CD14-positive monocyte (primary cell): Measurements from ENCODE around the gene LRRC7. TPM values are rescaled to one million over a fixed set of nuclear protein-coding genes. Genes with fewer than 3 reads are reported as not detected.

ENCODE experiments used
- DNase-seq, 3 donors: peaks; one replicate each; pipeline ENCODE4 v3.0.0-alpha.2; 2011 to 2022
- H2AFZ ChIP-seq: 2 replicates; pipeline ENCODE4 v1.6.0; 2012; ENCODE audit warnings: mild to moderate bottlenecking, low read depth, low read length, inconsistent platforms; ENCODE audit not compliant: insufficient read depth, poor library complexity, severe bottlenecking
- H3K27ac ChIP-seq, 2 donors: 1 replicate in 1 of 2; 2 replicates in 1 of 2; pipeline ENCODE4 v1.5.1; 2012 to 2013; ENCODE audit warnings: low read length in 2 of 2, control low read depth in 1 of 2, inconsistent platforms in 1 of 2, low read depth in 1 of 2, mild to moderate bottlenecking in 1 of 2
- H3K27me3 ChIP-seq, 2 donors: one replicate each; pipeline versions ENCODE4 v1.6.0 to v1.6.1; 2011 to 2013; ENCODE audit warnings: low read length in 2 of 2; ENCODE audit not compliant: control insufficient read depth in 2 of 2, insufficient read depth in 2 of 2
- H3K36me3 ChIP-seq, 2 donors: replicated peaks in 1 of 2; 1 replicate in 1 of 2; 2 replicates in 1 of 2; pipeline versions ENCODE4 v1.5.1 to v1.6.1; 2012 to 2013; ENCODE audit warnings: low read length in 2 of 2, control low read depth in 1 of 2, inconsistent platforms in 1 of 2, mild to moderate bottlenecking in 1 of 2; ENCODE audit not compliant: insufficient read depth in 2 of 2, control insufficient read depth in 1 of 2
- H3K4me1 ChIP-seq, 2 donors: 1 replicate in 1 of 2; 2 replicates in 1 of 2; pipeline versions ENCODE4 v1.5.1 to v1.6.1; 2012 to 2013; ENCODE audit warnings: low read length in 2 of 2, control low read depth in 1 of 2, inconsistent platforms in 1 of 2, mild to moderate bottlenecking in 1 of 2, moderate library complexity in 1 of 2; ENCODE audit not compliant: insufficient read depth in 2 of 2, control insufficient read depth in 1 of 2
- H3K4me2 ChIP-seq: replicated peaks from 2 replicates; pipeline ENCODE3; 2012; ENCODE audit warnings: low read length, moderate library complexity, mild to moderate bottlenecking; ENCODE audit not compliant: poor library complexity, severe bottlenecking; ENCODE audit errors: extremely low read depth
- H3K4me3 ChIP-seq, 3 experiments: fragments of 200-600 bp in 1 of 3; sonication (generic) in 1 of 3; replicated peaks in 1 of 3; 1 replicate in 2 of 3; 2 replicates in 1 of 3; pipeline ENCODE4 v1.5.1; 2011 to 2013; ENCODE audit warnings: low read length in 3 of 3, mild to moderate bottlenecking in 3 of 3, control low read depth in 2 of 3, low read depth in 2 of 3, inconsistent platforms in 1 of 3, moderate library complexity in 1 of 3
- H3K79me2 ChIP-seq: 2 replicates; pipeline ENCODE4 v1.6.0; 2012; ENCODE audit warnings: mild to moderate bottlenecking, control low read depth, inconsistent platforms, low read length, moderate library complexity; ENCODE audit not compliant: insufficient read depth
- H3K9ac ChIP-seq: 2 replicates; pipeline ENCODE4 v1.6.0; 2017; ENCODE audit warnings: low read length, mild to moderate bottlenecking; ENCODE audit not compliant: insufficient read depth, poor library complexity, severe bottlenecking
- H3K9me3 ChIP-seq, 2 donors: replicated peaks in 1 of 2; 1 replicate in 1 of 2; 2 replicates in 1 of 2; pipeline versions ENCODE4 v1.5.1 to v1.6.1; 2012 to 2013; ENCODE audit warnings: low read length in 2 of 2, control low read depth in 1 of 2; ENCODE audit not compliant: control insufficient read depth in 1 of 2, insufficient read depth in 1 of 2
- H4K20me1 ChIP-seq: 2 replicates; pipeline ENCODE4 v1.6.0; 2012; ENCODE audit warnings: mild to moderate bottlenecking, low read length, control low read depth, moderate library complexity; ENCODE audit not compliant: insufficient read depth
- H3K27ac Mint-ChIP-seq, 7 donors: one replicate each; pipeline ENCODE4 v1.8.0; 2020; ENCODE audit warnings: mild to moderate bottlenecking in 7 of 7, mixed read lengths in 7 of 7, moderate library complexity in 6 of 7, inconsistent platforms in 2 of 7
- H3K27me3 Mint-ChIP-seq, 3 donors: one replicate each; pipeline ENCODE4 v1.8.0; 2021 to 2022; ENCODE audit warnings: low read depth in 3 of 3, mild to moderate bottlenecking in 3 of 3, mixed read lengths in 3 of 3, moderate library complexity in 3 of 3, inconsistent platforms in 1 of 3
- H3K36me3 Mint-ChIP-seq, 2 donors: one replicate each; pipeline ENCODE4 v1.8.0; 2020; ENCODE audit warnings: mixed read lengths in 2 of 2, inconsistent platforms in 1 of 2, mild to moderate bottlenecking in 1 of 2
- H3K4me1 Mint-ChIP-seq: one replicate; pipeline ENCODE4 v1.8.0; 2020; ENCODE audit warnings: mild to moderate bottlenecking, mixed read lengths
- H3K4me3 Mint-ChIP-seq, 2 donors: one replicate each; pipeline ENCODE4 v1.8.0; 2020; ENCODE audit warnings: mild to moderate bottlenecking in 2 of 2, mixed read lengths in 2 of 2, moderate library complexity in 1 of 2
- H3K9me3 Mint-ChIP-seq, 7 donors: one replicate each; pipeline ENCODE4 v1.8.0; 2020 to 2022; ENCODE audit warnings: mixed read lengths in 7 of 7, mild to moderate bottlenecking in 6 of 7, moderate library complexity in 6 of 7, inconsistent platforms in 2 of 7
- WGBS: methylation state at CpG from one replicate; pipeline ENCODE4 v1.1.5; 2013; ENCODE audit warnings: missing lambda C conversion rate; ENCODE audit not compliant: insufficient coverage; 5-methylcytosine and 5-hydroxymethylcytosine counted together
- intact Hi-C, 2 donors: fragments of 100-400 bp; cut with micrococcal nuclease; formaldehyde crosslinking; loops; one replicate each; pipeline versions ENCODE4 v1.15.0 to v1.15.1; 2023
- polyA plus RNA-seq, 3 donors: library from polyadenylated mRNA; depleted of rRNA in 1 of 3; unstranded in 2 of 3; stranded (reverse) in 1 of 3; fragments of 300-500 nt in 2 of 3; fragments of >200 nt in 1 of 3; fragmentation: Illumina TruSeq in 2 of 3; gene quantifications; 1 replicate in 2 of 3; 2 replicates in 1 of 3; pipeline ENCODE4 v1.2.3, GENCODE V29; 2012 to 2021
- TF ChIP-seq, protein P1 (sequence below): fragments of 200-600 bp; IDR thresholded peaks from one replicate; pipeline ENCODE4 v1.8.0; 2022; ENCODE audit warnings: antibody characterized with exemption, mild to moderate bottlenecking

LRRC7 gene
- polyA plus RNA-seq, 3 donors, result not detected

DNA sequence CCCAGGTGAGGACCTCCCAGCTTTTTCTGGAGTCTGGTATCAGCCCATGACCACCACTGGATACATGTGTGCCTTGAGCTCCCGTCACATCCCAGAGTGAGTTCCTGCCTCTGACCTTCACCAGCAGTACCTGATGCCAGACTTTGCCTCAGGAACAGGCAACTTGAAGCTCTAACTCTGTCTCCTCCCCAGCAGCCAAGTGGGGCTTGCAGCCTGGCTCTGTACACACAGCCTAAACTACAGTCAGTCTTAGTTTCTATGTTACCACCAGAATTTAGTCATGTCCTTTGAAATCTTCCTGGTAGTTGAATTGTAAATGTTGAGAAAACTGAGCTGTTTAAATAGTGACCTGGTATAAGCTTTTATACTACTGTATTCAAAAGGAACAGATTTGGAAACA is 431.1 kb downstream of the LRRC7 start:
- no peaks in the 10 kb centered on the region for H3K36me3 Mint-ChIP-seq
- H3K4me1 Mint-ChIP-seq, result peaks cover 4% of the 10 kb centered on the region
- H3K4me1 ChIP-seq, result peaks cover 0 to 9% of the 10 kb centered on the region in 2 donors
- no peak overlapping the region for H3K9ac ChIP-seq
- H3K4me3 Mint-ChIP-seq, result no peak overlapping the region
- H3K79me2 ChIP-seq, result no peaks in the 10 kb centered on the region
- 88% methylated on average over 1 of the region's 1 CpG for WGBS
- intact Hi-C loops, result no loop called here
- no peak for DNase-seq
- no peaks in the 10 kb centered on the region for H4K20me1 ChIP-seq
- TF ChIP-seq, protein P1, sequence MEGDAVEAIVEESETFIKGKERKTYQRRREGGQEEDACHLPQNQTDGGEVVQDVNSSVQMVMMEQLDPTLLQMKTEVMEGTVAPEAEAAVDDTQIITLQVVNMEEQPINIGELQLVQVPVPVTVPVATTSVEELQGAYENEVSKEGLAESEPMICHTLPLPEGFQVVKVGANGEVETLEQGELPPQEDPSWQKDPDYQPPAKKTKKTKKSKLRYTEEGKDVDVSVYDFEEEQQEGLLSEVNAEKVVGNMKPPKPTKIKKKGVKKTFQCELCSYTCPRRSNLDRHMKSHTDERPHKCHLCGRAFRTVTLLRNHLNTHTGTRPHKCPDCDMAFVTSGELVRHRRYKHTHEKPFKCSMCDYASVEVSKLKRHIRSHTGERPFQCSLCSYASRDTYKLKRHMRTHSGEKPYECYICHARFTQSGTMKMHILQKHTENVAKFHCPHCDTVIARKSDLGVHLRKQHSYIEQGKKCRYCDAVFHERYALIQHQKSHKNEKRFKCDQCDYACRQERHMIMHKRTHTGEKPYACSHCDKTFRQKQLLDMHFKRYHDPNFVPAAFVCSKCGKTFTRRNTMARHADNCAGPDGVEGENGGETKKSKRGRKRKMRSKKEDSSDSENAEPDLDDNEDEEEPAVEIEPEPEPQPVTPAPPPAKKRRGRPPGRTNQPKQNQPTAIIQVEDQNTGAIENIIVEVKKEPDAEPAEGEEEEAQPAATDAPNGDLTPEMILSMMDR, result no peak
- peaks cover 0 to 4% (median 3%) of the 10 kb centered on the region in 7 donors for H3K9me3 Mint-ChIP-seq
- H3K27ac Mint-ChIP-seq, result no peak overlapping the region
- no peaks in the 10 kb centered on the region for H3K36me3 ChIP-seq
- H3K27me3 ChIP-seq, result no peaks in the 10 kb centered on the region
- H3K4me3 ChIP-seq, result no peak overlapping the region
- H2AFZ ChIP-seq, result no peak overlapping the region
- no peaks in the 10 kb centered on the region for H3K27me3 Mint-ChIP-seq
- H3K9me3 ChIP-seq, result no peaks in the 10 kb centered on the region
- H3K4me2 ChIP-seq, result no peak overlapping the region
- no peak overlapping the region for H3K27ac ChIP-seq

DNA sequence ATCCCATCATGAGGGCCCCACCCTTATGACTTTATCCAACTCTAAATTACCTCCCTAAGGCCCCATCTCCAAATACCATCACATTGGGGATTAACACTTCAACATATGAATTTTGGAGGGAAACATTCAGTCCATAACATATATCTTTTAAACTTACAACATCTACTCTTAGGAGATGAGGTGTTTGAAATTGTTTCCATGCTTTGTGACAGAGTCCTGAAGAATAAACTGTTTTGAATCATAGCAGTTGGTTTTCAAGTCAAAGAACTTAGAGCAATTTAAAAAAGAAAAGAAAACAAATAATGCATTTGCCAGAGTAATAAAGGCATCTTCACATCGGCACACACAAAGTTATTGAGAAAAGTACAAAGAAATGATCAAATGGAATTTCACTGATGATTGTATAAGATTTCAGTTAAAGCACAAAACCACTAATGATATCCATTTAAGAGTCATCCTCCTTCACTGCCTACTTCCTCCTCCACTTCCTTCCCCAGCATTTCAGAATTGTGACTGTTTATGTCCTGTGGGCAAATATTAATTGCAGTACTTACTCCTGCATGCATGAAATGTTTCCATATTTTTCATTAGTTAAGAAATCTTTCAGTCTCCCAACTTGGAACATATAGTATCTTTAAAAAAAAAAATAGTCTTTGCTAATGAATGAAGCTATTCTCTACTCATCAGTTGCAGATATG is 435.6 kb downstream of the LRRC7 start:
- no peak overlapping the region for H2AFZ ChIP-seq
- WGBS, result no CpG with 5 or more reads among the region's 1 CpG

More for the DNA sequence above, 435.6 kb downstream of the LRRC7 start:
- Histone ChIP-seq H4K20me1 (no peaks in the 10 kb centered on the region), H3K9ac (no peak overlapping the region), H3K36me3 (no peaks in the 10 kb centered on the region), H3K27me3 (no peaks in the 10 kb centered on the region), H3K27ac (no peak overlapping the region), H3K4me1 (peaks cover 0 to 9% of the 10 kb centered on the region in 2 donors), H3K4me2 (no peak overlapping the region), H3K4me3 (no peak overlapping the region), H3K9me3 (no peaks in the 10 kb centered on the region), H3K79me2 (no peaks in the 10 kb centered on the region)
- Mint-ChIP-seq H3K4me3 (peak overlapping the region in 1 of 2 donors; percentile 37), H3K9me3 (peaks cover 0 to 6% (median 0%) of the 10 kb centered on the region in 7 donors), H3K27ac (peak overlapping the region in 1 of 7 donors; percentile 54), H3K4me1 (peaks cover 4% of the 10 kb centered on the region), H3K36me3 (no peaks in the 10 kb centered on the region), H3K27me3 (no peaks in the 10 kb centered on the region)
- intact Hi-C loops, result no loop called here
- TF ChIP-seq, protein P1, result no peak
- DNase-seq, result peak in 1 of 3 donors; percentile 22
